IMR-90 (cell line): Measurements from ENCODE around the gene RRP8. TPM values are rescaled to one million over a fixed set of nuclear protein-coding genes. Genes with fewer than 3 reads are reported as not detected.

Experiments used
- ATAC-seq: fragments of 200-7000 bp; cut with Tn5 transposase; 2 replicates; pipeline ENCODE4 v1.9.1; 2020; ENCODE audit warnings: low read depth, mild to moderate bottlenecking, moderate library complexity
- BruUV-seq: library from RNA; stranded (reverse); fragments of 400-500 nt; replicated peaks from 2 replicates; lab custom pipeline; 2021; lab: Mats Ljungman, UMichigan
- CTCF ChIA-PET: fragments of 300-600 bp; formaldehyde crosslinking; extraction: SDS; loops from one replicate; lab custom pipeline; 2021; ENCODE audit warnings: antibody characterized with exemption; lab: Yijun Ruan, JAX
- POLR2A ChIA-PET: fragments of 300-600 bp; sonication (Branson Sonifier 250); formaldehyde crosslinking; loops from one replicate; lab custom pipeline; 2022; ENCODE audit warnings: antibody characterized with exemption; ENCODE audit not compliant: unreplicated experiment; lab: Charles Lee
- DNase-seq: peaks from one replicate; pipeline ENCODE4 v3.0.0; 2013
- H2AFZ ChIP-seq: replicated peaks from 2 replicates; pipeline ENCODE3; 2013; ENCODE audit warnings: low read length, mild to moderate bottlenecking; ENCODE audit not compliant: poor library complexity
- H2AK5ac ChIP-seq: 2 replicates; pipeline ENCODE4 v1.6.1; 2013; ENCODE audit warnings: low read depth, low read length, inconsistent platforms
- H2AK9ac ChIP-seq: replicated peaks from 2 replicates; pipeline ENCODE3; 2013; ENCODE audit warnings: mild to moderate bottlenecking, low read depth, low read length, moderate library complexity; ENCODE audit not compliant: poor library complexity
- H2BK120ac ChIP-seq: 2 replicates; pipeline ENCODE4 v1.6.1; 2013; ENCODE audit warnings: low read depth, low read length, inconsistent platforms
- H2BK15ac ChIP-seq: 3 replicates; pipeline ENCODE4 v1.6.1; 2013; ENCODE audit warnings: low read depth, low read length, inconsistent platforms
- H2BK20ac ChIP-seq: 2 replicates; pipeline ENCODE4 v1.6.1; 2013; ENCODE audit warnings: low read depth, mild to moderate bottlenecking, inconsistent platforms, low read length, moderate library complexity
- H2BK5ac ChIP-seq: 2 replicates; pipeline ENCODE4 v1.6.1; 2013; ENCODE audit warnings: mild to moderate bottlenecking, low read depth, low read length, inconsistent platforms; ENCODE audit not compliant: poor library complexity, severe bottlenecking
- H3K14ac ChIP-seq: replicated peaks from 2 replicates; pipeline ENCODE4 v1.6.1; 2013; ENCODE audit warnings: low read depth, low read length, inconsistent platforms
- H3K18ac ChIP-seq: 2 replicates; pipeline ENCODE4 v1.6.1; 2013; ENCODE audit warnings: low read depth, low read length, control low read depth
- H3K23ac ChIP-seq: 2 replicates; pipeline ENCODE4 v1.6.1; 2013; ENCODE audit warnings: low read depth, low read length, inconsistent platforms
- H3K27ac ChIP-seq: 2 replicates; pipeline ENCODE4 v1.5.1; 2013; ENCODE audit warnings: mild to moderate bottlenecking, control low read depth, low read length; ENCODE audit not compliant: insufficient read depth
- H3K27me3 ChIP-seq: 2 replicates; pipeline ENCODE4 v1.6.1; 2013; ENCODE audit warnings: low read length; ENCODE audit not compliant: control insufficient read depth, insufficient read depth
- H3K36me3 ChIP-seq: 2 replicates; pipeline ENCODE4 v1.6.1; 2013; ENCODE audit warnings: low read length, mixed read lengths; ENCODE audit not compliant: control insufficient read depth, insufficient read depth
- H3K4ac ChIP-seq: 2 replicates; pipeline ENCODE4 v1.6.1; 2013; ENCODE audit warnings: low read depth, low read length, inconsistent platforms
- H3K4me1 ChIP-seq: 2 replicates; pipeline ENCODE4 v1.6.1; 2013; ENCODE audit warnings: low read length, mixed read lengths; ENCODE audit not compliant: control insufficient read depth, insufficient read depth
- H3K4me2 ChIP-seq: 2 replicates; pipeline ENCODE4 v1.6.1; 2013; ENCODE audit warnings: low read depth, mild to moderate bottlenecking, control low read depth, low read length, moderate library complexity
- H3K4me3 ChIP-seq: 2 replicates; pipeline ENCODE4 v1.5.1; 2013; ENCODE audit warnings: low read depth, mild to moderate bottlenecking, control low read depth, low read length, moderate library complexity; ENCODE audit not compliant: insufficient read depth
- H3K56ac ChIP-seq: 2 replicates; pipeline ENCODE4 v1.6.1; 2013; ENCODE audit warnings: low read length, inconsistent platforms; ENCODE audit not compliant: insufficient read depth; ENCODE audit errors: extremely low read depth
- H3K79me1 ChIP-seq, 2 experiments: 2 replicates each; pipeline ENCODE4 v1.6.1; 2013; ENCODE audit warnings: low read length in 2 of 2, inconsistent platforms in 1 of 2, low read depth in 1 of 2
- H3K9ac ChIP-seq: 2 replicates; pipeline ENCODE4 v1.6.1; 2013; ENCODE audit warnings: low read depth, low read length, control low read depth
- H3K9me1 ChIP-seq: 2 replicates; pipeline ENCODE4 v1.6.1; 2013; ENCODE audit warnings: low read length, inconsistent platforms; ENCODE audit not compliant: insufficient read depth
- H3K9me3 ChIP-seq: 2 replicates; pipeline ENCODE4 v1.6.1; 2013; ENCODE audit warnings: low read length; ENCODE audit not compliant: control insufficient read depth, insufficient read depth
- H4K20me1 ChIP-seq: 2 replicates; pipeline ENCODE4 v1.6.1; 2013; ENCODE audit warnings: low read length, inconsistent platforms; ENCODE audit not compliant: insufficient read depth
- H4K5ac ChIP-seq: 2 replicates; pipeline ENCODE4 v1.6.1; 2013; ENCODE audit warnings: mild to moderate bottlenecking, low read depth, low read length, control low read depth
- H4K8ac ChIP-seq, 2 experiments: 2 replicates each; pipeline ENCODE4 v1.6.1; 2013; ENCODE audit warnings: low read depth in 2 of 2, low read length in 2 of 2, control low read depth in 1 of 2, inconsistent platforms in 1 of 2
- H4K91ac ChIP-seq: 2 replicates; pipeline ENCODE4 v1.6.1; 2013; ENCODE audit warnings: low read depth, low read length, inconsistent platforms; ENCODE audit not compliant: insufficient read depth
- BHLHE40 ChIP-seq: fragments of 150-350 bp; IDR thresholded peaks from 2 replicates; pipeline ENCODE4 v1.6.1; 2016; ENCODE audit warnings: mild to moderate bottlenecking, low read depth, low read length
- CEBPB ChIP-seq: IDR thresholded peaks from 2 replicates; pipeline ENCODE4 v1.6.1; 2012; ENCODE audit warnings: low read depth, low read length, improper control_type of control experiment
- CHD1 ChIP-seq: IDR thresholded peaks from 2 replicates; pipeline ENCODE4 v1.6.1; 2012; ENCODE audit warnings: low read depth, low read length, improper control_type of control experiment
- CTCF ChIP-seq: conservative IDR thresholded peaks from 2 replicates; pipeline ENCODE4 v1.5.1; 2012; ENCODE audit warnings: mild to moderate bottlenecking, low read depth, low read length, improper control_type of control experiment
- ELK1 ChIP-seq: fragments of 150-350 bp; IDR thresholded peaks from 2 replicates; pipeline ENCODE4 v1.6.1; 2016; ENCODE audit warnings: low read depth, mild to moderate bottlenecking, low read length, moderate library complexity, borderline replicate concordance
- MAFK ChIP-seq: IDR thresholded peaks from 2 replicates; pipeline ENCODE4 v1.6.1; 2012; ENCODE audit warnings: low read depth, low read length, improper control_type of control experiment
- MAZ ChIP-seq: IDR thresholded peaks from 2 replicates; pipeline ENCODE4 v1.6.1; 2012; ENCODE audit warnings: low read depth, mild to moderate bottlenecking, low read length, improper control_type of control experiment, moderate library complexity, borderline replicate concordance
- MXI1 ChIP-seq: IDR thresholded peaks from 2 replicates; pipeline ENCODE4 v1.6.1; 2012; ENCODE audit warnings: low read depth, mild to moderate bottlenecking, low read length, moderate library complexity, borderline replicate concordance
- NFE2L2 ChIP-seq: fragments of 150-350 bp; IDR thresholded peaks from 2 replicates; pipeline ENCODE4 v1.6.1; 2016; ENCODE audit warnings: low read depth, mild to moderate bottlenecking, low read length
- POLR2A ChIP-seq: IDR thresholded peaks from 2 replicates; pipeline ENCODE4 v1.6.1; 2012; ENCODE audit warnings: mild to moderate bottlenecking, low read depth, low read length
- RAD21 ChIP-seq: IDR thresholded peaks from 2 replicates; pipeline ENCODE4 v1.6.1; 2012; ENCODE audit warnings: low read length, improper control_type of control experiment
- RCOR1 ChIP-seq: IDR thresholded peaks from 2 replicates; pipeline ENCODE4 v1.6.1; 2012; ENCODE audit warnings: mild to moderate bottlenecking, low read length, improper control_type of control experiment; ENCODE audit not compliant: insufficient replicate concordance
- RFX5 ChIP-seq: IDR thresholded peaks from 2 replicates; pipeline ENCODE4 v1.8.0; 2012; ENCODE audit warnings: low read depth, mild to moderate bottlenecking, low read length, moderate library complexity
- SMC3 ChIP-seq: fragments of 150-350 bp; IDR thresholded peaks from 2 replicates; pipeline ENCODE4 v1.6.1; 2016; ENCODE audit warnings: low read depth, mild to moderate bottlenecking, antibody characterized with exemption, low read length, moderate library complexity
- USF2 ChIP-seq: fragments of 150-350 bp; IDR thresholded peaks from 2 replicates; pipeline ENCODE4 v1.6.1; 2017; ENCODE audit warnings: mild to moderate bottlenecking, antibody characterized with exemption, low read length, low read depth
- WGBS, 2 experiments: methylation state at CpG; one replicate each; pipeline versions ENCODE4 v1.1.5 to v1.1.7; 2013; ENCODE audit warnings: missing lambda C conversion rate in 2 of 2; ENCODE audit not compliant: insufficient read length in 1 of 2; ENCODE audit errors: extremely low coverage in 2 of 2; 5-methylcytosine and 5-hydroxymethylcytosine counted together
- dilution Hi-C: fragments of 300-500 bp; cut with HindIII; formaldehyde crosslinking; loops from one replicate; pipeline ENCODE4 v1.14.3; 2018; ENCODE audit warnings: low sequenced_read_pairs; ENCODE audit not compliant: unreplicated experiment
- in situ Hi-C: fragments of 300-500 bp; cut with MboI; formaldehyde crosslinking; loops from 3 replicates; pipeline ENCODE4 v1.14.3; 2019; ENCODE audit warnings: low sequenced_read_pairs, inconsistent platforms, mixed read lengths
- intact Hi-C: fragments of 100-400 bp; cut with micrococcal nuclease; formaldehyde crosslinking; loops from 2 replicates; pipeline ENCODE4 v1.10.0; 2022
- polyA plus RNA-seq, 3 experiments: library from polyadenylated mRNA; depleted of rRNA; stranded (reverse); fragments of >200 nt; gene quantifications; 2 replicates each; pipeline ENCODE4 v1.2.3, GENCODE V29; 2012; ENCODE audit warnings: low replicate concordance in 1 of 3
- total RNA-seq: library from RNA; depleted of rRNA; stranded (reverse); fragments of >200 nt; gene quantifications from 2 replicates; pipeline ENCODE4 v1.2.3, GENCODE V29; 2012

RRP8 gene
- total and polyA plus RNA-seq, 2 of the 4 experiments (the other 2 are of a cell fraction), result 10.8 to 11.5 TPM

- H3K18ac ChIP-seq, result no peak overlapping the region
- DNase-seq (no peak), ATAC-seq (no peak)
- no peak overlapping the region for H2BK5ac ChIP-seq
- H3K27ac ChIP-seq, result no peak overlapping the region
- H4K91ac ChIP-seq, result no peak overlapping the region
- no peaks in the 10 kb centered on the region for H3K4me1 ChIP-seq
- no peak overlapping the region for H3K56ac ChIP-seq
- H4K5ac ChIP-seq, result no peak overlapping the region
- no TSS peak for BruUV-seq
- H2AK5ac ChIP-seq, result no peak overlapping the region
- H3K9me1 ChIP-seq, result peaks cover 7% of the 10 kb centered on the region; the same call in 1 of the 2 replicates
- no peaks in the 10 kb centered on the region for H3K79me1 ChIP-seq
- no peak overlapping the region for H2BK120ac ChIP-seq
- no peak overlapping the region for H3K4me3 ChIP-seq
- 0 out of 2 replicates have a peak, but pooled peaks cover 4% of the 10 kb centered on the region for H3K36me3 ChIP-seq
- no peaks in the 10 kb centered on the region for H3K9me3 ChIP-seq
- WGBS, 2 experiments, result 100% methylated on average over 1 of the region's 3 CpGs; no CpG with 5 or more reads in 1 of the 2 experiments
- intact Hi-C loops, result no loop called here
- dilution Hi-C loops, result no loop called here
- no peak overlapping the region for H3K9ac ChIP-seq
- H2BK20ac ChIP-seq, result no peak overlapping the region
- H3K27me3 ChIP-seq, result no peaks in the 10 kb centered on the region
- H3K23ac ChIP-seq, result no peak overlapping the region
- ChIA-PET POLR2A (no interaction called here), CTCF (interaction anchor here (1.3 kb wide), 1 partner anchor 18 kb away, joined by 3 read pairs; no protein-coding TSS in a partner anchor)
- H3K14ac ChIP-seq, result no peak overlapping the region
- no peak overlapping the region for H2AFZ ChIP-seq
- in situ Hi-C loops, result no loop called here
- no peak overlapping the region for H3K4ac ChIP-seq
- H3K4me2 ChIP-seq, result no peak overlapping the region
- TF ChIP-seq USF2 (no peak), CTCF (no peak), ELK1 (no peak), RCOR1 (no peak), MAFK (no peak), CHD1 (no peak), RAD21 (no peak), MAZ (no peak), POLR2A (no peak), MXI1 (no peak), BHLHE40 (no peak), SMC3 (no peak), RFX5 (no peak), CEBPB (no peak), NFE2L2 (no peak)
- H2BK15ac ChIP-seq, result no peak overlapping the region
- H4K8ac ChIP-seq, result no peak overlapping the region
- no peaks in the 10 kb centered on the region for H4K20me1 ChIP-seq
- no peak overlapping the region for H2AK9ac ChIP-seq
Measured at GRCh38 chr11:6548641-6549040, 54.8 kb downstream of the RRP8 start.
